AG09309 (cell line): ENCODE measurements around the gene ITM2B.
"Not testable (repeated sequence)": the region's sequence is repeated elsewhere in the genome, so short reads cannot be mapped to it uniquely, and the experiment has no call there.

Source experiments
- DNase-seq: peaks from one replicate; pipeline ENCODE4 v3.0.0-alpha.2; 2010; ENCODE audit warnings: low read depth
- H3K4me3 ChIP-seq: 2 replicates; pipeline ENCODE4 v1.5.1; 2011; ENCODE audit warnings: mild to moderate bottlenecking, low read depth, low read length, moderate library complexity; ENCODE audit not compliant: control insufficient read depth
- TF ChIP-seq, protein P1 (sequence below): IDR thresholded peaks from 2 replicates; pipeline ENCODE4 v1.5.1; 2011; ENCODE audit warnings: mild to moderate bottlenecking, low read depth, low read length, inconsistent platforms; ENCODE audit not compliant: insufficient read depth, control insufficient read depth; ENCODE audit errors: missing control alignments

ITM2B gene

DNA sequence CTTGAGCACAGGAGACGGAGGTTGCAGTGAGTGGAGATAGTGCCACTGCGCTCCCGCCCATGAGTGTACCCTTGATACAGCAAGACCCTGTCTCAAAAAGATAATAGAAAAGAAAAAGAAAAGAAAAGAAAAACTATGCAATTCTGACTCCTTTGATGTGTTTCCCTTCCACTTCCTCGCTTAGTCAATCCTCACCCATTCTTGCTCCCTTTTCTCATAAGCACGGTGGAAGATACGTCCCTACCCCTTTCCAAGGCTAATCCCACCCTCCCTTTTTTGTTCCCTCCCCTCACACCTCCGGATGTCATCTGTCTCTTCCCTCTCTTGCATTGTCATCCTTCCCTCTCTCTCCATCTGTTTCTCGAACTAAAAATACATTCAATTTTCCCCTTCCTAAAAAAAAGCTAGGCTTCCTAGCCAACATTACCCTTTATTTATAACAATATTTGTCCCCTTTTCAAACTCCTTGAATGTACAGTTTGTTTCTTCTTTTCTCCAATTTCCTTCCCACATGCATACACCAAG is 40.5 kb upstream of the ITM2B start:
- TF ChIP-seq, protein P1, sequence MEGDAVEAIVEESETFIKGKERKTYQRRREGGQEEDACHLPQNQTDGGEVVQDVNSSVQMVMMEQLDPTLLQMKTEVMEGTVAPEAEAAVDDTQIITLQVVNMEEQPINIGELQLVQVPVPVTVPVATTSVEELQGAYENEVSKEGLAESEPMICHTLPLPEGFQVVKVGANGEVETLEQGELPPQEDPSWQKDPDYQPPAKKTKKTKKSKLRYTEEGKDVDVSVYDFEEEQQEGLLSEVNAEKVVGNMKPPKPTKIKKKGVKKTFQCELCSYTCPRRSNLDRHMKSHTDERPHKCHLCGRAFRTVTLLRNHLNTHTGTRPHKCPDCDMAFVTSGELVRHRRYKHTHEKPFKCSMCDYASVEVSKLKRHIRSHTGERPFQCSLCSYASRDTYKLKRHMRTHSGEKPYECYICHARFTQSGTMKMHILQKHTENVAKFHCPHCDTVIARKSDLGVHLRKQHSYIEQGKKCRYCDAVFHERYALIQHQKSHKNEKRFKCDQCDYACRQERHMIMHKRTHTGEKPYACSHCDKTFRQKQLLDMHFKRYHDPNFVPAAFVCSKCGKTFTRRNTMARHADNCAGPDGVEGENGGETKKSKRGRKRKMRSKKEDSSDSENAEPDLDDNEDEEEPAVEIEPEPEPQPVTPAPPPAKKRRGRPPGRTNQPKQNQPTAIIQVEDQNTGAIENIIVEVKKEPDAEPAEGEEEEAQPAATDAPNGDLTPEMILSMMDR = no peak
- H3K4me3 ChIP-seq = no peak overlapping the region
- DNase-seq = no peak

DNA sequence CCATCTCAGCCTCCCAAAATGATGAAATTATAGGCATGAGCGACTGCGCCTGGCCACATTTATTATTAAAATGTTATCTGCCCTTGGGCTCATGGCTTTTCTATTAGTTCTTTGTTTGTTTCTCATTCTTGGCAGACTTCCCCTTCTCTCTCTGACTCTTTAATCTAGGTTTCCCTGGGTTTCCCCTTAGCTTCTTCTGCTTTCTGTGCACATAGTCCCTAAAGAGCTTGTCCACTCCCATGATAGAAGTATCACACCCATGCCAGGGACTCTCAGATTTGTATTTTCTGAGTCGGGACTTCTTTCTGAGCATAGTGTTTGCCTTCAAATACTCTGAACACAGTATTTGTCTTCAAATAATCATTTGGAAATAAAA is 38.6 kb upstream of the ITM2B start:
- DNase-seq = no peak
- TF ChIP-seq, protein P1 = no peak
- no peak overlapping the region for H3K4me3 ChIP-seq

DNA sequence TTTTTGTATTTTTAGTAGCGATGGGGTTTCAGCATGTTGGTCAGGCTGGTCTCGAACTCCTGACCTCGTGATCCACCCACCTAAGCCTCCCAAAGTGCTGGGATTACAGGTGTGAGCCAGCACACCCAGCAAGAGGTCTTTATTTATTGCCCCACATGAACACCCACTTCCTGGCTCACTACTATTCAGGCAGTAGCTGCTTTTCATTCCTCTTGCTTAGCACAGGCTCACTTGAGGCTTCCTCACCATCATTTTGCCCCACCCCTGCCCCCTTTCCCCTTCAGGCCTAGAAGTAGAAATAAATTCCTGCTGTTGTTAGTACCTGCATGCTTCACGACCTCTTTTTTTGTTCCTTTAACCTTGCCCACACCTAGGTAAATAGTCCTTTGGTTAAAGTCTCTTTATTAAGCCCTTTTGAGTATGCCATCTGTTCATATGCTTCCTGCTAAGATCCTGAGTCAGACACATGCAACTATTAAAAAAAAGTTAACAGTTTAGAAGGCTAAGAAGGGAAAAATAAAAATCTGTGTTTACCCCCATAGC is 33.5 kb upstream of the ITM2B start:
- H3K4me3 ChIP-seq = no peak overlapping the region
- no peak for DNase-seq
- TF ChIP-seq, protein P1 = no peak

DNA sequence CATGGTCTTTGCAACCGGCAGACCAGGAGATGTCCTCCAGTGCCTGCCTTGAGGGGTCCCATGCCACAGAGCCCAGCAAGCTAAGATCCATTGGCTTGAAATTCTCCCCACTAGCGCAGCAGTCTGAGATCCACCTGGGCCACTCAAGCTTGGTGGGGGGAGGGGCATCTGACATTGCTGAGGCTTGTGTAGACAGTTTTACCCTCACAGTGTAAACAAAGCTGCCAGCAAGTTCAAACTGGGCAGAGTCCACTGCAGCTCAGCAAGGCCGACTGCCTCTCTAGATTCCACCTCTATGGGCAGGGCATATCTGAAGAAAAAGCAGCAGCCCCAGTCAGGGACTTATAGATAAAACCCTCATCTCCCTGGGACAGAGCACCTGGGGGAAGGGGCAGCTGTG is 32.0 kb upstream of the ITM2B start:
- TF ChIP-seq, protein P1 = no peak
- DNase-seq = no peak
- H3K4me3 ChIP-seq = no peak overlapping the region

DNA sequence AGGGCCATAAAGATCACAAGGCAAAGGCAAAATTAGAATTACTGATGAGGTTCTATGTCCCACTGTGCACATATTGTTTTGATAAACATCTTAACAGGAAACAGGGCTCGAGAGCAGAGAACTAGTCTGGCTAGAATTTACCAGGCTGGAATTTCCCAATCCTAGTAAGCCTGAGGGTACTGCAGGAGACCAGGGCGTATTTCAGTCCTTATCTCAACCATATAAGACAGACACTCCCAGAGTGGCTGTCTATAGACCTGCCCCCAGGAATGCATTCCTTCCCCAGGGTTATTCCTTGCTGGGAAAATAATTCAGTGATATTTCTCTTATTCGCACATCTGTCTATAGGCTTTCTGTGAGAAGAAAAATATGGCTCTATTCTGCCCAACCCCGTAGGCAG is 25.8 kb upstream of the ITM2B start:
- H3K4me3 ChIP-seq, DNase-seq: not testable (repeated sequence)

DNA sequence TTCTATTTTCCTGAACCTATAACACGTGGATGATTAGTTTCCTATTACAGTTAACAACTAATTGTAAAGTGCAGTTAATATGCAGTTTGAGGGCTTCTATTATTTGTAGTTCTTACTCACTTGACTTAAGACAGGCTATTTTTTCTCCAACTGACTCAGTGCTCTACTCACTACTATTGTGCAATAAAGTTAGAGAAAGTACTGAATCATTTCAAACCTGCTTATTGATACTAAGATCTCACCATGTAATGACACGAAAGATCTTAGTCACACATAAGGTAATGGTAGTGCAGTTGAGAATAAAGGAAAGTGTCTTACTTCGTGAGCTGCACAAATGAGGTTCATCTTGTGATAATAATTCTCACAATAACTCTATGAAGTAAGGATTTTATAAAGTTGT is 22.8 kb upstream of the ITM2B start:
- H3K4me3 ChIP-seq = no peak overlapping the region
- DNase-seq = peak; percentile 78
- TF ChIP-seq, protein P1 = no peak

DNA sequence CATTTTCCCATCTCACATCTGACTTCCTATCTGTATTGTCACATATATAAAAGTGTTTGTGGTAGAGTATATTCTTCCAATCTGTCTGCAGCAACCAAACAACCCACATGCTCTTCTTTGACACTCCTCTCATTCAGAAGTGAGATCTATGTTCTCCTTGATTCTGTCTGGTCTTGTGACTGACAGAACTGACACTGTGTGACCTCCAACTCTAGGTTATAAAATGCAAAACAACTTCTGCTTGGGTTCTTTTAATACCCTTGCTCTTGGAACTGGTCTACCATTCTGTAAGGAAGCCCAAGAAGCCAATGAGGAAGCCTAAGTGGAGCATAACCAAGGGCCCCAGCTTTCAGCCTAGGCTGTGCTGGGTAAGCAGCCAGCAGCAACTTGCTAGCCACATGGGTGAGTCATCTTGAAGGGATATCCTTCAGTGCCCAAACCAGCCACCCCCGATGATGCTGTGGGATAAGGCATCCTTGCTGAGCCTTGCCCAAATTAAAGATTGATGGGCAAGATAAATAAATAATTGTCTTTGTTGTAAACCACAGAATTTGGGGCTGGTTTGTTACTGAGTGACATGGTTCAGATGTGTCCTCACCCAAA is 18.4 kb upstream of the ITM2B start:
- DNase-seq = no peak
- H3K4me3 ChIP-seq = no peak overlapping the region
- TF ChIP-seq, protein P1 = no peak

DNA sequence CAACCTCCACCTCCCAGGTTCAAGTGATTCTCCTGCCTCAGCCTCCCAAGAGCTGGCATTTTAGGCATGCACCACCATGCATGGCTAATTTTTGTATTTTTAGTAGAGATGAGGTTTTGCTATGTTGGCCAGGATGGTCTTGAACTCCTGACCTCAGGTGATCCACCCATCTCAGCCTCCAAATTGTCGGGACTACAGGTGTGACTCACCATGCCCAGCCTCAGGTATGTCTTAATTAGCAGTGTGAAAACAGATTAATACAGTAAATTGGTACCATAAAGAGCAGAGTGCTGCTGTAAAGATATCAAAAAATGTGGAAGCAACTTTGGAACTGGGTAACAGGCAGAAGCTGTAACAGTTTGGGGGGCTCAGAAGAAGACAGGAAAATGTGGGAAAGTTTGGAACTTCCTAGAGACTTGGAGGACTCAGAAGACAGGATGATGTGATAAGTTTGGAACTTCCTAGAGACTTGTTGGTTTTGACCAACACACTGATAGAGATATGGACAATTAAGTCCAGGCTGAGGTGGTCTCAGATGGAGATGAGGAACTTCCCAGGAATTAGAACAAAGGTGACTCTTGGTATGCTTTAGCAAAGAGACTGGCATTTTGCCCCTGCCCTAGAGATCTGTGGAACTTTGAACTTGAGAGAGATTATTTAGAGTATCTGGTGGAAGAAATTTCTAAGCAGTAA is 17.3 kb upstream of the ITM2B start:
- not testable (repeated sequence) for H3K4me3 ChIP-seq, DNase-seq
